Activated naive CD4-positive, alpha-beta T cell treated with anti-CD3 and anti-CD28 coated beads, Interleukin-2, amount 10 ng/mL, durations not matched to agents 7 days and 5 days (primary cell): ENCODE measurements around the gene DENND2A.
"Not testable (repeated sequence)": the region's sequence is repeated elsewhere in the genome, so short reads cannot be mapped to it uniquely, and the experiment has no call there.

ENCODE experiments used
- CTCF ChIA-PET: fragments of 350-600 bp; sonication (Branson Sonifier 250); formaldehyde crosslinking; loops from one replicate; lab custom pipeline; 2021; ENCODE audit warnings: antibody characterized with exemption; lab: Charles Lee
- DNase-seq: peaks from one replicate; pipeline ENCODE4 v3.0.0-alpha.2; 2020
- H3K27ac Mint-ChIP-seq: one replicate; pipeline ENCODE4 v1.8.0; 2021; ENCODE audit warnings: mild to moderate bottlenecking, moderate library complexity, mixed read lengths
- H3K27me3 Mint-ChIP-seq: one replicate; pipeline ENCODE4 v1.8.0; 2021; ENCODE audit warnings: mild to moderate bottlenecking, mixed read lengths
- H3K36me3 Mint-ChIP-seq: one replicate; pipeline ENCODE4 v1.8.0; 2021; ENCODE audit warnings: mixed read lengths
- H3K4me1 Mint-ChIP-seq: one replicate; pipeline ENCODE4 v1.8.0; 2021; ENCODE audit warnings: mixed read lengths
- H3K4me3 Mint-ChIP-seq: one replicate; pipeline ENCODE4 v1.8.0; 2021; ENCODE audit warnings: mild to moderate bottlenecking, moderate library complexity, mixed read lengths
- H3K9me3 Mint-ChIP-seq: one replicate; pipeline ENCODE4 v1.8.0; 2021; ENCODE audit warnings: mixed read lengths

Gene DENND2A

GRCh38 chr7:140650367-140650766 lies 9.8 kb upstream of the DENND2A start:
- Mint-ChIP-seq H3K4me1 (peaks cover 4% of the 10 kb centered on the region), H3K27ac (no peak overlapping the region), H3K9me3 (no peaks in the 10 kb centered on the region), H3K4me3 (no peak overlapping the region), H3K27me3 (peaks cover 42% of the 10 kb centered on the region), H3K36me3 (no peaks in the 10 kb centered on the region)
- CTCF ChIA-PET, result no interaction called here
- no peak for DNase-seq

DNA sequence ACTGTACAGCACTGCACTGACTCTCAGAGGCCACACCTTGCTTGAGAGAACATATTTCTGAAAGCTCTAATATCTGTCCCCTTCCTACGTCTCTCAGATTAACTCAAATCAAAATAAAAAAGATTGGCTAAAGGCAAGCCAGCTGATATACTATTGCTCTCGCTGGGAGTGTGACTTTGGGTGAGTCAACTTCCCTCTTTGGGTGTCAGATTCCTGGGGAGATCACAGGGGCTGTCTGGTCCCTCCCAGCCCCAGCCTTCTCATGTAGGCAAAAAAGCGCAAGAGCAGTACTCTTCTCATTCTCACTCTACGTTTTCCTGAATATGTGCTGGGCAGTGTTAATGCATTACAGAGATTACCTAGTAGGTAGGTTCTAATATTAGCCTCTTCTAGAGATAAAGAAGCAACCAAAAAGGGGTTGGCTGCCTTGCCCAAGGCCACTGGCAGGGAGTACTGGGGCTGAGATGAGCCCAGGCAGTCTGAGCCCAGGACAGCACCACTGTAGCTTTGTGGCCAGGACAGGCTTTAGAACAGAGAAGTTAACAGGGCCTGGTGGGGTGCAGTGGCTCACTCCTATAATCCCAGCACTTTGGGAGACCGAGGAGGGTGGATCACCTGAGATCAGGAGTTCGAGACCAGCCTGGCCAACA lies 9.1 kb upstream of the DENND2A start:
- Mint-ChIP-seq H3K9me3 (no peaks in the 10 kb centered on the region), H3K36me3 (no peaks in the 10 kb centered on the region), H3K4me3 (no peak overlapping the region), H3K4me1 (peaks cover 4% of the 10 kb centered on the region), H3K27me3 (peaks cover 49% of the 10 kb centered on the region), H3K27ac (no peak overlapping the region)
- CTCF ChIA-PET, result no interaction called here
- DNase-seq, result no peak

- no peaks in the 10 kb centered on the region for H3K36me3 Mint-ChIP-seq
- H3K9me3 Mint-ChIP-seq, result no peaks in the 10 kb centered on the region
- peak; percentile 54 for DNase-seq
- CTCF ChIA-PET, result interaction anchor here (0.6 to 2.1 kb wide), 2 partner anchors 10 to 354 kb away, joined by 3 to 6 read pairs; no protein-coding TSS in a partner anchor
- H3K4me1 Mint-ChIP-seq, result peaks cover 2% of the 10 kb centered on the region
- no peak overlapping the region for H3K27ac Mint-ChIP-seq
- peaks cover 65% of the 10 kb centered on the region for H3K27me3 Mint-ChIP-seq
- no peak overlapping the region for H3K4me3 Mint-ChIP-seq
Measured at GRCh38 chr7:140646931-140647647, 6.5 kb upstream of the DENND2A start.

- H3K27ac Mint-ChIP-seq, result no peak overlapping the region
- H3K4me3 Mint-ChIP-seq, result no peak overlapping the region
- H3K4me1 Mint-ChIP-seq, result peaks cover 5% of the 10 kb centered on the region
- H3K36me3 Mint-ChIP-seq, result no peaks in the 10 kb centered on the region
- H3K27me3 Mint-ChIP-seq, result peaks cover 67% of the 10 kb centered on the region
- CTCF ChIA-PET, result interaction anchor here (1.0 to 1.8 kb wide), 3 partner anchors 8 to 24 kb away, joined by 3 to 4 read pairs (median 4); no protein-coding TSS in a partner anchor
- no peaks in the 10 kb centered on the region for H3K9me3 Mint-ChIP-seq
- DNase-seq, result peak; percentile 38
Measured at GRCh38 chr7:140645166-140645900, 4.7 kb upstream of the DENND2A start.

DNA sequence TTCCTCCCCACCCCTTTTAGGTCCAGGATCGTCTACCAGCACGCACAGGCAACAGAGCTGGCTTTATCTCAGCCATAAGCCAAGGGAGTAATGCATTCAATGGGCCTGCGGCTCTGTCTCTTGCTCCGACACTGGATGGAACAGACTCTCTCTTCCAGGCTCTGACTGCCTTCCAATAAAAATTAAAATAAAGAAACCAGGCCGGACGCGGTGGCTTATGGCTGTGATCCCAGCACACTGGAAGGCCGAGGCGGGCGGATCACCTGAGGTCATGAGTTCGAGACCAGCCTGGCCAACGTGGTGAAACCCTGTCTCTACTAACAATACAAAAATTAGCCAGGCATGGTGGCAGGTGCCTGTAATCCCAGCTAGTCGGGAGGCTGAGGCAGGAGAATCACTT lies 4.1 kb upstream of the DENND2A start:
- peaks cover 71% of the 10 kb centered on the region for H3K27me3 Mint-ChIP-seq
- CTCF ChIA-PET, result interaction anchor here (0.6 to 1.8 kb wide), 5 partner anchors 9 to 162 kb away, joined by 3 to 4 read pairs (median 4); no protein-coding TSS in a partner anchor
- H3K4me1 Mint-ChIP-seq, result peaks cover 10% of the 10 kb centered on the region
- not testable (repeated sequence) for H3K27ac Mint-ChIP-seq, H3K36me3 Mint-ChIP-seq, H3K4me3 Mint-ChIP-seq, DNase-seq, H3K9me3 Mint-ChIP-seq

DNA sequence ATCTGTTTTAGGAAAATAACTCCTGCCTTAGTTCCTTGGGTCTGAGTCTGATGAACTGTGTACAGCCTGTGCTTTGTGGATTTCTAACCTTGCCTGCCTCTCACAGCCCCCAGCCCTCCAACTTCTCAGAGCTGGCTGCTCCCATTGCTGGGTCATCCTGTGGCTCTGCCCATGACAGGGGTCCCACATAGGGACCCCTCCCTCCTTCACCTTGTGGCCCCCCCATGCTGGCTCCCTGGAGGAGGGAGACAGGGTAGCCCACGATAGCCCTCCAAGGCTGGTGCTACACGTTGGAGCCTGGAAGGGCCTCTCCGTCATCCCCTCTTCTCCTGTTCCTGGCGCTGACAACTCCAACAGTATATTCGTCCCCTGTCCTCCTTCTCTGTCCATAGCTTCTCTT lies 2.8 kb upstream of the DENND2A start:
- H3K27me3 Mint-ChIP-seq, result peaks cover 85% of the 10 kb centered on the region
- peaks cover 16% of the 10 kb centered on the region for H3K4me1 Mint-ChIP-seq
- no peak for DNase-seq
- H3K4me3 Mint-ChIP-seq, result no peak overlapping the region
- CTCF ChIA-PET, result interaction anchor here (1.2 kb wide), 1 partner anchor 126 kb away, joined by 4 read pairs; no protein-coding TSS in a partner anchor
- no peaks in the 10 kb centered on the region for H3K9me3 Mint-ChIP-seq
- H3K36me3 Mint-ChIP-seq, result no peaks in the 10 kb centered on the region
- H3K27ac Mint-ChIP-seq, result no peak overlapping the region

GRCh38 chr7:140641524-140642195 lies 1.0 kb upstream of the DENND2A start:
- Mint-ChIP-seq H3K27me3 (peaks cover 92% of the 10 kb centered on the region), H3K36me3 (no peaks in the 10 kb centered on the region), H3K9me3 (no peaks in the 10 kb centered on the region), H3K4me3 (no peak overlapping the region), H3K27ac (no peak overlapping the region), H3K4me1 (peaks cover 15% of the 10 kb centered on the region)
- no peak for DNase-seq
- CTCF ChIA-PET, result interaction anchor here (1.1 kb wide), 1 partner anchor 12 kb away, joined by 6 read pairs; no protein-coding TSS in a partner anchor

- Mint-ChIP-seq H3K9me3 (no peaks in the 10 kb centered on the region), H3K4me3 (peak overlapping the region; percentile 73), H3K27ac (no peak overlapping the region), H3K4me1 (peaks cover 15% of the 10 kb centered on the region), H3K36me3 (no peaks in the 10 kb centered on the region), H3K27me3 (peaks cover 91% of the 10 kb centered on the region)
- CTCF ChIA-PET, result no interaction called here
- no peak for DNase-seq
Measured at GRCh38 chr7:140640060-140640637, 464 bp downstream of the DENND2A start.

DNA sequence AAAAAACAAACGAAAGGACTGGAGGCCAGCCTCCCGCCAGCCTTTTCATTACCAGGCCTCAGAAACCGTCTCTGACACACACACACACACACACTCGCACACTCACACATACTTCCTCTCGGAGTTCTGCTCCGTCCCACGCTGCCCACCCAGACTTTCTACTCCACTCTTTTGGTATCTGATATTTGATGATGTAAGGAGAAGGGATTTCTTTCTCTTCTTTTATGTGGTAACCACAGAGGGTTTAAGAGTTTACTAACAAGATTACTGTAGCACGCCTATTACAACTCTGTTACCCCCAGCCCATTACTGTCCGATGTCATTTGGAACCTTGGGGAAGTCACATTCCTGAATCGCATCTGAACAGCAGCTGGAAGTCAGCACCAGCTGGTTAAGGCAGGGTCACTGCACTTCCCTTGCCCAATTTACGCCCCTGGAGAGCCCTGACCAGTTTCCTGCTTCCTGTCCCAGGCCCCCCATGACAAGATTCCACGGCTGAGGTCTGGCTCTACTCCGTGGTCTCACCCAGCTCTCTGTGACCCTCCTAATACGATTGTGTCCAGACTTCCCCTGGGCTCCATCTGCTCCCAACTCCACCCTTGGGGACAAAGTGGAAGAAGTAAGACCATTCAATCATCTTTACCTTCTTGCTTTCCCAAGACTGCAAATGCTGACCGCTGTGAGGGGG lies 1.1 kb downstream of the DENND2A start:
- peak overlapping the region; percentile 73 for H3K4me3 Mint-ChIP-seq
- no peak overlapping the region for H3K27ac Mint-ChIP-seq
- H3K4me1 Mint-ChIP-seq, result peaks cover 15% of the 10 kb centered on the region
- H3K36me3 Mint-ChIP-seq, result no peaks in the 10 kb centered on the region
- no peaks in the 10 kb centered on the region for H3K9me3 Mint-ChIP-seq
- CTCF ChIA-PET, result no interaction called here
- H3K27me3 Mint-ChIP-seq, result peaks cover 89% of the 10 kb centered on the region
- DNase-seq, result no peak

- no peaks in the 10 kb centered on the region for H3K36me3 Mint-ChIP-seq
- H3K4me1 Mint-ChIP-seq, result peaks cover 15% of the 10 kb centered on the region
- no peak for DNase-seq
- no peaks in the 10 kb centered on the region for H3K9me3 Mint-ChIP-seq
- CTCF ChIA-PET, result no interaction called here
- H3K27ac Mint-ChIP-seq, result no peak overlapping the region
- peaks cover 80% of the 10 kb centered on the region for H3K27me3 Mint-ChIP-seq
- H3K4me3 Mint-ChIP-seq, result no peak overlapping the region
Measured at GRCh38 chr7:140638173-140638791, 2.3 kb downstream of the DENND2A start.

DNA sequence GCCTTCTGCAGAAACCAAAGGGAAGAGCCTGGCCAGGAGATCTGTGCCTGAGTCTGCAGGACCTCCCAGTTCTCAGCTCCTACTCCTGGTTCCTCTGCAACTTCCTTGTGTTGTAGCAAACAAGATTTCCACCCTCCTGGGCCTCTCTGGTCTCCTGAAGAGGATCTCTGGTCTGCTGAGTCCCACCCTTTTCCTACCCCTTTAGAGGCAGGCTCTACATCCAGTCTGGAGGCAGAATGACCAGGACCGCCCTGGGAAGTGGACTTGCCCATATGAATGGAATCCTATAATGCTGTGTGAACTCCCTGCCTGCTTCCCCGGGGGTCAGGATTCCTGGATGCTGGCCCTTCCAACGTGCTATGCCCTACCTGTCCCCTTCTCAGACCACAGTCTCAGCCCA lies 3.2 kb downstream of the DENND2A start:
- H3K4me3 Mint-ChIP-seq, result no peak overlapping the region

GRCh38 chr7:140635816-140636215 lies 4.8 kb downstream of the DENND2A start:
- Mint-ChIP-seq H3K27me3 (peaks cover 66% of the 10 kb centered on the region), H3K4me3 (no peak overlapping the region), H3K4me1 (peaks cover 11% of the 10 kb centered on the region), H3K27ac (no peak overlapping the region), H3K36me3 (no peaks in the 10 kb centered on the region), H3K9me3 (no peaks in the 10 kb centered on the region)
- no peak for DNase-seq
- CTCF ChIA-PET, result no interaction called here

More for the DNA sequence above, 3.2 kb downstream of the DENND2A start:
- Mint-ChIP-seq H3K27me3 (peaks cover 71% of the 10 kb centered on the region), H3K4me1 (peaks cover 15% of the 10 kb centered on the region), H3K36me3 (no peaks in the 10 kb centered on the region), H3K27ac (no peak overlapping the region), H3K9me3 (no peaks in the 10 kb centered on the region)
- CTCF ChIA-PET, result no interaction called here
- DNase-seq, result no peak

DNA sequence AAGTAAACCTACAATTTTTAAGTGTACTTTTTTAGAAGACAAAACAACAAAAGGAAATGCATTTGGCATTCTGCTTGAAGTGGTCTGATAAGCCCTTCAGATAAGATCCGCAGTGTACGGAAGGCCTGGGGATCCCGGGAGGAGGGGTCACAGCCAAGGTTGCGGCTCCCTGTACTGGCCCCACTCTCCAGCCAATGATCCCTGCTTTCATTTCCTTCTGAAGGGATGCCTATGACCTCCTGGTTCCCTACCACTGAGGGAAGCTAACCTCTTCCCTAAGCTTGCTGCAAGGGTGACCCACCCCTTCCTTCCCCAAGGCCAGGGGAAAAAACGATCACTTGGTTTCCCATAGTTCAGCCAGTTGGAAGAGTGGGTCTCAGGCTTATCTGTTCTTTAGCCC lies 5.3 kb downstream of the DENND2A start:
- Mint-ChIP-seq H3K27ac (no peak overlapping the region), H3K36me3 (no peaks in the 10 kb centered on the region), H3K4me3 (no peak overlapping the region), H3K9me3 (no peaks in the 10 kb centered on the region), H3K27me3 (peaks cover 63% of the 10 kb centered on the region), H3K4me1 (peaks cover 11% of the 10 kb centered on the region)
- no peak for DNase-seq
- CTCF ChIA-PET, result no interaction called here
